ENCODE results near the gene EGLN1.

Gene EGLN1

GRCh38 chr1:231408528-231409094 is 13.5 kb downstream of the EGLN1 start:
- DNase-seq (ENCODE audit: extremely low read depth, low read depth): no peak
- TF ChIP-seq CTCF (IDR thresholded peaks at IDR 0.05; ENCODE audit: low read depth, low read length, missing control alignments): no peak
- no peak overlapping the region for H3K4me3 ChIP-seq (replicated peaks; ENCODE audit: low read depth, low read length)

- no peak for DNase-seq (ENCODE audit: extremely low read depth, low read depth)
These were observed 14.3 kb downstream of the EGLN1 start for GRCh38 chr1:231407547-231408396.

GRCh38 chr1:231407049-231407448 is 15.0 kb downstream of the EGLN1 start:
- no peak for DNase-seq (ENCODE audit: extremely low read depth, low read depth)
- TF ChIP-seq CTCF (IDR thresholded peaks at IDR 0.05; ENCODE audit: low read depth, low read length, missing control alignments): no peak
- no peak overlapping the region for H3K4me3 ChIP-seq (replicated peaks; ENCODE audit: low read depth, low read length)

More at GRCh38 chr1:231407547-231408396, 14.3 kb downstream of the EGLN1 start:
- no peak for TF ChIP-seq CTCF (IDR thresholded peaks at IDR 0.05; ENCODE audit: low read depth, low read length, missing control alignments)
- H3K4me3 ChIP-seq (replicated peaks; ENCODE audit: low read depth, low read length): no peak overlapping the region

GRCh38 chr1:231404318-231404717 is 17.8 kb downstream of the EGLN1 start:
- DNase-seq (ENCODE audit: extremely low read depth, low read depth): no peak
- no peak overlapping the region for H3K4me3 ChIP-seq (replicated peaks; ENCODE audit: low read depth, low read length)
- no peak for TF ChIP-seq CTCF (IDR thresholded peaks at IDR 0.05; ENCODE audit: low read depth, low read length, missing control alignments)

GRCh38 chr1:231401478-231401877 is 20.6 kb downstream of the EGLN1 start:
- H3K4me3 ChIP-seq (replicated peaks; ENCODE audit: low read depth, low read length): no peak overlapping the region
- DNase-seq (ENCODE audit: extremely low read depth, low read depth): no peak
- no peak for TF ChIP-seq CTCF (IDR thresholded peaks at IDR 0.05; ENCODE audit: low read depth, low read length, missing control alignments)

GRCh38 chr1:231397886-231398671 is 24.0 kb downstream of the EGLN1 start:
- DNase-seq (ENCODE audit: extremely low read depth, low read depth): no peak
- TF ChIP-seq CTCF (IDR thresholded peaks at IDR 0.05; ENCODE audit: low read depth, low read length, missing control alignments): no peak
- H3K4me3 ChIP-seq (replicated peaks; ENCODE audit: low read depth, low read length): no peak overlapping the region
